OCI-LY7 (cell line): Measurements from ENCODE around the gene ADM2.

Experiments
- CTCF ChIP-seq: fragments of 200-600 bp; sonication (generic); conservative IDR thresholded peaks from 2 replicates; pipeline ENCODE4 v1.5.1; 2014; ENCODE audit warnings: mild to moderate bottlenecking, antibody characterized with exemption, low read length, moderate library complexity, mixed read lengths
- EZH2phosphoT487 ChIP-seq: fragments of 200-600 bp; sonication (generic); IDR thresholded peaks from 2 replicates; pipeline ENCODE4 v1.6.1; 2018; ENCODE audit warnings: low read depth, borderline replicate concordance, mild to moderate bottlenecking, mixed run types, antibody characterized with exemption, low read length, moderate library complexity, mixed read lengths

DNA sequence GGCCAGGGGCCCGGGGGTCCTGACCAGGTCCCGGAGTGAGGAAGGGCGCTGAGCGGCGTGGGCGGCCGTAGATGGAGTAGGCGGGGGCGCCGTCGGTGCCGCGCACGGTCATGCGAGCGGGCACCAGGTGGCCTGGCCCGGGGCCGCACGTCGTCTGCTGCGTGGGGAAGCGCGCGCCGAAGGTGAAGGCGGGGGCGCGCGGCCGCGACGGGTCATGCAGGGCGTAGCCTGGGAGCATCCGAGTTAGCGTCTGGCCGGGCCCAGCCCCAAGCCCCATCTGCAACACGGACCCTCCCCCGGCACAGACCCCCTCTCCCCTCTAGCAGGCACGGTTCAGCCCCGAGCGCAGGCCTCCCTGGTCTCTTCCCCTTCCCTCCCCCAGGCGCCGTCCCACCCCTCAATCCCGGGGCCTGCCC lies 50.2 kb downstream of the ADM2 start:
- TF ChIP-seq EZH2phosphoT487 = no peak
- TF ChIP-seq CTCF = no peak
